ENCODE results near the gene ZPR1.

ZPR1 gene

GRCh38 chr11:116832350-116833290 lies 44.8 kb upstream of the ZPR1 start:
- TF ChIP-seq CTCF (IDR thresholded peaks at IDR 0.05) = no peak

DNA sequence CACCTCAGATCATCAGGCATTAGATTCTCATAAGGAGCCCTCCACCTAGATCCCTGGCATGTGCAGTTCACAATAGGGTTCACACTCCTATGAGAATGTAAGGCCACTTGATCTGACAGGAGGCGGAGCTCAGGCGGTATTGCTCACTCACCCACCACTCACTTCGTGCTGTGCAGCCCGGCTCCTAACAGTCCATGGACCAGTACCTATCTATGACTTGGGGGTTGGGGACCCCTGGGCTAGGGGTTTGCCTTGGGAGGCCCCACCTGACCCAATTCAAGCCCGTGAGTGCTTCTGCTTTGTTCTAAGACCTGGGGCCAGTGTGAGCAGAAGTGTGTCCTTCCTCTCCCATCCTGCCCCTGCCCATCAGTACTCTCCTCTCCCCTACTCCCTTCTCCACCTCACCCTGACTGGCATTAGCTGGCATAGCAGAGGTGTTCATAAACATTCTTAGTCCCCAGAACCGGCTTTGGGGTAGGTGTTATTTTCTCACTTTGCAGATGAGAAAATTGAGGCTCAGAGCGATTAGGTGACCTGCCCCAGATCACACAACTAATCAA lies 44.0 kb upstream of the ZPR1 start:
- no peak for TF ChIP-seq CTCF (IDR thresholded peaks at IDR 0.05)

- TF ChIP-seq CTCF (IDR thresholded peaks at IDR 0.05) = no peak
These were observed 42.5 kb upstream of the ZPR1 start for GRCh38 chr11:116830184-116830912.

DNA sequence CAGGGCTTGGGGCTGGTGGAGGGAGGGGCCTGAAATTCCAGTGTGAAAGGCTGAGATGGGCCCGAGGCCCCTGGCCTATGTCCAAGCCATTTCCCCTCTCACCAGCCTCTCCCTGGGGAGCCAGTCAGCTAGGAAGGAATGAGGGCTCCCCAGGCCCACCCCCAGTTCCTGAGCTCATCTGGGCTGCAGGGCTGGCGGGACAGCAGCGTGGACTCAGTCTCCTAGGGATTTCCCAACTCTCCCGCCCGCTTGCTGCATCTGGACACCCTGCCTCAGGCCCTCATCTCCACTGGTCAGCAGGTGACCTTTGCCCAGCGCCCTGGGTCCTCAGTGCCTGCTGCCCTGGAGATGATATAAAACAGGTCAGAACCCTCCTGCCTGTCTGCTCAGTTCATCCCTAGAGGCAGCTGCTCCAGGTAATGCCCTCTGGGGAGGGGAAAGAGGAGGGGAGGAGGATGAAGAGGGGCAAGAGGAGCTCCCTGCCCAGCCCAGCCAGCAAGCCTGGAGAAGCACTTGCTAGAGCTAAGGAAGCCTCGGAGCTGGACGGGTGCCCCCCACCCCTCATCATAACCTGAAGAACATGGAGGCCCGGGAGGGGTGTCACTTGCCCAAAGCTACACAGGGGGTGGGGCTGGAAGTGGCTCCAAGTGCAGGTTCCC lies 41.8 kb upstream of the ZPR1 start, which contains the start of gene APOC3:
APOC3 (plus strand) TSS at position 383 of the 659 bp plus-strand sequence. CDS start 676 bp downstream, outside the sequence.
- no peak for TF ChIP-seq CTCF (IDR thresholded peaks at IDR 0.05)

DNA sequence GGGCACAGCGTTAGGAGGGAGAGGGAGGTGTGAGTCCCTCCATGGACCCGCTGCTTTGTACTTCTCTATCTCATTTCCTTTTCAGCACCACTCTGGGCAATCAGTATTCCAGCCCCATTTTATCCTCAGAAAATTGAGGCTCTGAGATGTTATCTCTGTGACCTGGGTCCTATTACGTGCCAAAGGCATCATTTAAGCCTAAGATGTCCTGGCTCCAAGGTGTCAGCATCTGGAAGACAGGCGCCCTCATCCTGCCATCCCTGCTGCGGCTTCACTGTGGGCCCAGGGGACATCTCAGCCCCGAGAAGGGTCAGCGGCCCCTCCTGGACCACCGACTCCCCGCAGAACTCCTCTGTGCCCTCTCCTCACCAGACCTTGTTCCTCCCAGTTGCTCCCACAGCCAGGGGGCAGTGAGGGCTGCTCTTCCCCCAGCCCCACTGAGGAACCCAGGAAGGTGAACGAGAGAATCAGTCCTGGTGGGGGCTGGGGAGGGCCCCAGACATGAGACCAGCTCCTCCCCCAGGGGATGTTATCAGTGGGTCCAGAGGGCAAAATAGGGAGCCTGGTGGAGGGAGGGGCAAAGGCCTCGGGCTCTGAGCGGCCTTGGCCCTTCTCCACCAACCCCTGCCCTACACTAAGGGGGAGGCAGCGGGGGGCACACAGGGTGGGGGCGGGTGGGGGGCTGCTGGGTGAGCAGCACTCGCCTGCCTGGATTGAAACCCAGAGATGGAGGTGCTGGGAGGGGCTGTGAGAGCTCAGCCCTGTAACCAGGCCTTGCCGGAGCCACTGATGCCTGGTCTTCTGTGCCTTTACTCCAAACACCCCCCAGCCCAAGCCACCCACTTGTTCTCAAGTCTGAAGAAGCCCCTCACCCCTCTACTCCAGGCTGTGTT lies 41.1 kb upstream of the ZPR1 start:
- no peak for TF ChIP-seq CTCF (IDR thresholded peaks at IDR 0.05)

- TF ChIP-seq CTCF (IDR thresholded peaks at IDR 0.05) = no peak
These were observed 39.6 kb upstream of the ZPR1 start for GRCh38 chr11:116827461-116827860.

Data from LNCAP (cell line).